ENCODE data around the gene UBR1. TPM values are rescaled to one million over a fixed set of nuclear protein-coding genes. Genes with fewer than 3 reads are reported as not detected.

Gene UBR1
- total RNA-seq, result 10 to 100 TPM; 32.3 to 37.6 TPM

GRCh38 chr15:43105778-43106485 is at the start of gene UBR1:
TSS of gene UBR1 (minus strand) at chr15:43106038. CDS start at chr15:43106022, 16 bp downstream.

GRCh38 chr15:43133430-43134156 is 27.8 kb upstream of the UBR1 start, which contains the start of gene TMEM62:
TSS of gene TMEM62 (plus strand) at chr15:43133586. CDS start at chr15:43133803, 217 bp downstream.

GRCh38 chr15:42920519-42921341 is 185.1 kb downstream of the UBR1 start, which contains the start of gene TTBK2:
TSS of gene TTBK2 (minus strand) at chr15:42920778. CDS start at chr15:42878617, 42,161 bp downstream.

Small RNAs within 50 kb of the gene (small RNA-seq; reads per million reads assigned to genes)
- gene AC068724.2, result 0 reads per million in 2 donors

Other genes starting within 250 kb of the UBR1 start
- gene TTBK2, start 185.3 kb downstream of the UBR1 start, total RNA-seq, result 1 to 10 TPM; 7.7 to 7.9 TPM
- gene TMEM62, start 27.5 kb upstream of the UBR1 start, total RNA-seq, result 10 to 100 TPM; 28.9 to 33.6 TPM
- gene CCNDBP1, start 79.4 kb upstream of the UBR1 start, total RNA-seq, result 10 to 100 TPM; 72.3 to 93.6 TPM
- not detected for gene EPB42, start 115.0 kb upstream of the UBR1 start, total RNA-seq
- gene TGM5, start 160.9 kb upstream of the UBR1 start, total RNA-seq, result not detected
- not detected for gene TGM7, start 196.2 kb upstream of the UBR1 start, total RNA-seq
- 10 to 100 TPM in 1 of 2 donors, 1 to 10 TPM in 1; 5.5 to 10.3 TPM for gene LCMT2, start 224.5 kb upstream of the UBR1 start, total RNA-seq